GM12892 (cell line): ENCODE results near the gene CSF1.

Experiments
- POLR2A ChIP-seq: IDR thresholded peaks from 2 replicates; pipeline ENCODE4 v1.6.1; 2011; ENCODE audit warnings: low read depth, low read length, control low read depth
- POLR2AphosphoS5 ChIP-seq: IDR thresholded peaks from 2 replicates; pipeline ENCODE4 v1.6.1; 2011; ENCODE audit warnings: low read depth, low read length, control low read depth
- TAF1 ChIP-seq: IDR thresholded peaks from 2 replicates; pipeline ENCODE4 v1.6.1; 2011; ENCODE audit warnings: low read depth, mild to moderate bottlenecking, control low read depth, low read length, borderline replicate concordance

DNA sequence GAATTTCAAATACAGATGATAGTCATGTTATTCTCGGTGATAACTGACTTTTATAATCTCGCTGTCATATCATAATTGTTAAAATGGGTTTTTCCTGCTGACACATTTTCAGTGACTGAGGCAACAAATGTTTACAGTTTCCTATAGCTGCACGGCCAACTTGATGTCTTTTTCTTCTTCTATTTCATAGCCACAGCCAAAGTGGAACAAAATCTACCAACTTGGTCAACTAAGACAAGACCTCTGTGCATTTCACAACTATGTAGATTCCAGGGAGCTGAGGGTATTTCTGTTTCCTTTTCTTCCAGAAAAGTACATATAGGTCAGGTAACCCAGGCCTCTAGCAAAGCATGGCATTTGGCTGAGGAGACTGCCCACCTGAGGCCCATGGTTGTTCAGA is 63.5 kb downstream of the CSF1 start:
- no peak for TF ChIP-seq POLR2A
- no peak for TF ChIP-seq TAF1
- no peak for TF ChIP-seq POLR2AphosphoS5
